Hematopoietic multipotent progenitor cell treated with erythropoietin and hydrocortisone succinate and interleukin-3 and kit ligand, for 17 days (in vitro differentiated cells): ENCODE results near the gene CCDC112.

Experiments
- DNase-seq: peaks from one replicate; pipeline ENCODE4 v3.0.0-alpha.2; 2015; ENCODE audit warnings: low spot score

CCDC112 gene

DNA sequence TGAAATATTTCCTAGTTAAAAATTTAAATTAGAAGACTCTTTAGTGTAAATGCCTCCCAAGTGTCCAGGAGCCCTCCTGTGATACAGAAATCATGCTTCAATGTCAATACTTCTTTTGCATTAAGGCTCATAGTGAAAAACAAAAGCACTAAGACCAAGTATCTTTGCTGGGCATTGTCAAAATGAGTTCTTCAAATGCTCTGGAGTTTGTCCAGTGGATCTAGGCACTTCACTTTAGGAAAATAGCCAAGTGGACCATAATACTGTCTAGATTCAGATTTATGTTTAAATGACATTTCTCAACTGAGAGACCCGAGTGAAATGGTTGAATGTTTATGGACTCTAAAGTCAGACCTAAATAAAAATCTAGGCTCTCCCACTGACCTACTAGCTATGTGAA lies 21.3 kb upstream of the CCDC112 start:
- DNase-seq: no peak

- DNase-seq: no peak
These were observed 20.9 kb upstream of the CCDC112 start for GRCh38 chr5:115317320-115317719.

DNA sequence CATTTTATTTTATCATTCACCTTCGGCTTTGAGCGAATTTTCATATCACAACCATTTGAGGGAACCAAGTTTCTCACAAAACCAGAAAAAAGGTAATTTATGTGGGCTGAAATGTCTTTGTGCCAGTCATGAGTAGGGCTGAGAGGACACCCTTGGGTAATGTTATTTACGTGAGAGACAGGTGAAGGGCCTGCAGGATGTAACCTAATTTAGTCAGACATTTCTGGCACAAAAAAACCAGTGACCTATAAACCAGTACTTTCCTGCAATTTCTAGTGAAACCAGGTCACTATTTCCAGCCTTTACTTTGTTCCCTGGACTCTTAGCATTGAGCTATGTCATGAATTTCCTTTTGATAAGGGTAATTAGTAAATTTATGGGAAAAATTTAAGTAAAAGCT lies 17.2 kb upstream of the CCDC112 start:
- no peak for DNase-seq

- no peak for DNase-seq
These were observed 16.6 kb upstream of the CCDC112 start for GRCh38 chr5:115313052-115313451.

- DNase-seq: peak; percentile 63
These were observed 13.4 kb upstream of the CCDC112 start for GRCh38 chr5:115309751-115310370.

GRCh38 chr5:115308815-115309214 lies 12.4 kb upstream of the CCDC112 start:
- no peak for DNase-seq

DNA sequence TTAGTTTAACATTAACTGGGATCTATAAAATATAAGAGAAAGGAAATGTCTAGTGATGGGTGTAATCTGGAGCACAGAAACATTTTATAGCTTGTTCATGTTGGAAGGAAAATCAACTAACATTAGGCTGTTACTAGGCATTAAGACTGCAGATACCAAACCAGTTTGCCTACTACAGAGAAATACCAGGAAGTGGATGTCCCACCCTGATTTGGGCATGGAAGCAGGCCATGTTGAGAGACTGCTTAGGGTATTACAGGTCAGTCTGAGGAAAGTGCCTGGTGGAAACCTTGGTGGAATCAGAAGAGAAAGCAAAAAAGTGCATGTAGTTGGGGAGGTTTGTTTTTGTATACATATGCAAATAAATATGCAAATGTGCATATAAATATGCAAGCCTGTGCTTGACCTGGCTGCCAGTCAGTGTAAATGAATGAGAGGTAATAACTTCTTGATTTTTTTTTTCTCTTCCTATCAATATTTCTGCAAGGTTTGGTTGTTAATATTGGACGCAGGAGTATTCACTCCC lies 9.6 kb upstream of the CCDC112 start:
- DNase-seq: no peak

DNA sequence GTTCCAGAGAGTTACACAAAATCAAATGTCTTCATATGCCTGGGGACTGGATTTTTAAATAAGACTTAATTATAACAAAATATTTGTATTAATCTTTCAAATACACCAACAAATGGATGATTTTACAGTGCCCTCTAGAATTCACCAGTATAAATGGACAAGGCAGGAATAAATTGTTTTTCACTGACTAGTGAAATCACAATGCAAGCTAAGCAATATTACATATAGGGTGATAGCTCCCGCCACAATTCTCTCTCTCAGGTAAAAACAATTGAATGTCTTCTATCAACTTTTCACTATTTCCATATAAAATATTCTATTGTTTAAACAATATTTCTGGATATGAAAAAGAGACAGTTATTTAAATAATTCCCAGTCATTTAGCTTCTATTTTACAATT lies 8.0 kb upstream of the CCDC112 start:
- DNase-seq: no peak

GRCh38 chr5:115298811-115299210 lies 2.4 kb upstream of the CCDC112 start:
- no peak for DNase-seq

GRCh38 chr5:115297031-115297430 lies 577 bp upstream of the CCDC112 start:
- no peak for DNase-seq

GRCh38 chr5:115295777-115296123 lies 704 bp downstream of the CCDC112 start:
- no peak for DNase-seq

GRCh38 chr5:115291397-115291796 lies 5.1 kb downstream of the CCDC112 start:
- DNase-seq: no peak

DNA sequence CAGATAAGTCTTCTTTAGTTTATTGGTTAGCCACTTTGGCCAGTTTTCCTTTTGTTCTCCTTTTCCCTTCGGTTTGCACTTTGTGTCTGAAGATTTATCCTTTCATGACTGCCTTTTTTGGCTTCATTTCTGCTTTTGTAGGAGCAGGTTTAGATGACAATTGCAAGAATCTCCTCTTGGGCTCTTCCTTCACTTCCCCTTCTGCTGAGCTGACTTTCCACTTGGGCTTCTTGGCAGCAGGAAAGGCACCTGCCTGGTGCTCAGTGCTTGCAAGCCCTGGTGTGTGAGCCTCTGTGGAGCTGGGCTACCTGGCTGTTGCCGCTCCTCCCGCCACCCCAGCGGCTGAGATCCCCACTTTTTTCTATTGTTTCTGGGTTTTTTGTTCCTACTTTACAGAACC lies 7.3 kb downstream of the CCDC112 start:
- DNase-seq: no peak

DNA sequence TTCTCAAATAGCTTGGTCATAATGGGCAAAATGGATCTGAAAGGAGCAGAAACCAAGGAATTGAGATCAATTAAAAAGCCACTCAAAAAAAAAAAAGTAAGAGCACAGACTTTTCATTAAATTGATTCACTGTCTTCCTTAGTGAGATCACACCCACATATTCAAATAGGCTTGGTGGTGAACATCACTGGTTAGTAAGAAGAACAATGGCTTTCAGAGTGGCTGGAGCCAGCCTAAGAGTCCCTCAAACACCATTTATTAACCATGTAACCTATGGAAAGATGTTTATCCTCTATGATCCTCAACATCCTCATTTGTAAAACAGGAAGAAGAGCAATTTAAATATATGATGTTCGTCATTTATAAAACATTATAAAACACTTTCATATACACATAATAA lies 12.4 kb downstream of the CCDC112 start:
- DNase-seq: no peak

- no peak for DNase-seq
These were observed 14.3 kb downstream of the CCDC112 start for GRCh38 chr5:115282131-115282530.

GRCh38 chr5:115274584-115274983 lies 21.9 kb downstream of the CCDC112 start:
- no peak for DNase-seq

DNA sequence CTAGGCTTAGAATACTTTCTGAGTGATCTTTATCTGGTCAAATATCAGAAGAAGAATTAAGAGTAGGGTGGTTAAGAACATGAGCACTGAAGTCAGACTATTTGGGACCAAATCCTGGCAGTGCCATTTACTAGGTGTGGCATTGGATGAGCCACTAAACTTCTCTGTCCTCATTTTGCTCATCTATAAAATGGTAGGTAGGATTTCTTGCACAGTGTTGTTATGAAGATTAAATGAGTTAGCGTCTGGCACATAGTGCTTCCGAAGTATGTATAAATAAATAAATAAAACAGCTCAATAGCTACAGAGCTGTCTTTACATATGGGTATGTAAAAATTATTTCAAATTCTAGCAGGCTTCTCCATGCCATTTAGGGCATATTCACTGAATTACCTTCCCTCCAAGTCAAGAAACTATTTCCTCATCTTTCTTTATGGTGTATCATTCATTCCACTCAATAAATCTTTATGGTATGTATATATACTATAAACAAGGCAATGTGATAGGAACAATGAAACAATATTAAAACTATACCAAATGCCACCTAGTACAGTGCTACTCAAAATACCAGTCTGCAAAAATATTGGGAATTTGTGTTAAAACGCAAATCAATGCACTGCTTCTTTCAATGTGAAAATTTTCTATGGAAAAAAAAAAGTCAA lies 24.0 kb downstream of the CCDC112 start:
- no peak for DNase-seq

DNA sequence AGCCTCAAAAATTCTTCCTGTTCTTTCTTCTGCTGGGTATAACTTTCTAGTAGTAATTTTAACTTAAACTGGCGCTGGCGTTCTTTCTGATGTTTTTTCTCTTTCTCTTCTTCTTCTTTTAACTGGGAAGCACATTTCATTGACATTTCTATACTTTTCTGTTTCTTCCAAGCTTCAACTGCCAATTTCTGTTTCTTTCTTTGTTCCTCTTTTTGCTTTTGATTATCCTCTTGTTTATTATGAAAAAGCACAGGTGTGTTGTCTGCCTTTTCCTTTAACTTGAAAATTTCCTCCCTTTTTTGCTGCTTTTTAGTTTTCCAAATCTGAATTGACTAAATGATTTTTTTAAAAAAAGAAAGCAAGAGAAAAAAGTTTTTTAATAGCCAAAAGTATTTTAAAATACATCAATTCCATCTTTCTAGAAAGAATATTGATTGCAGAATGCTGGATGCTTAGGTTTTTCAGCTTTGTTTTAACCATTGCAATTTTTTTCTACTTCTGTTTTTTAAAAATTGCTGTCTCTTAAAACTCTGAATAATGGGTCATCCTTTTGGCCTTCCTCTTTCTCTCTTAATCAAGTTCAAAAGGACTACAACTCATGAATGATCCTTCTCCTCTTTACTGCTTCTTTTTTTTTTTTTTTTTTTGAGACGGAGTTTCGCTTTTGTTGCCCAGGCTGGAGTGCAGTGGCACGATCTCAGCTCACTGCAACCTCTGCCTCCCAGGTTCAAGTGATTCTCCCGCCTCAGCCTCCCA lies 25.0 kb downstream of the CCDC112 start:
- DNase-seq: no peak

DNA sequence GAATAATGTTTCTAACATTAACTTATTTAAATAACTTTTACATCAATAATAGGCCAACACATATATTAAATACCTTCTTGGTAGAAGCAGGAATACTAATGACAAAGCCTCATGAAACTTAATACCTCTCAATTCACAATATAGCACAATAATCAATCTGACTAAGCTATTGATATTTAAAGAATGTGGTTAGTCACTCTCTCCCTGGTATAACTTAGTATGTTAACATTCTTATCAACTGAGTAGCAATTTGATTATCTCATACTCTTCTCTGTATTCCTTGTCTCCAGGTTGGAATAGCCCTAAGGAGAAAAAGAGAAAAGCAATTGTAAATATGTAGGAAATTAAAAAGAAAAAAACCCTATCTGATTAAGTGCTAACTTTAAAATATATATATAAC lies 28.8 kb downstream of the CCDC112 start:
- DNase-seq: no peak

GRCh38 chr5:115265220-115265619 lies 31.2 kb downstream of the CCDC112 start:
- no peak for DNase-seq

GRCh38 chr5:115264786-115265185 lies 31.7 kb downstream of the CCDC112 start:
- no peak for DNase-seq

- no peak for DNase-seq
These were observed 33.4 kb downstream of the CCDC112 start for GRCh38 chr5:115263078-115263380.

DNA sequence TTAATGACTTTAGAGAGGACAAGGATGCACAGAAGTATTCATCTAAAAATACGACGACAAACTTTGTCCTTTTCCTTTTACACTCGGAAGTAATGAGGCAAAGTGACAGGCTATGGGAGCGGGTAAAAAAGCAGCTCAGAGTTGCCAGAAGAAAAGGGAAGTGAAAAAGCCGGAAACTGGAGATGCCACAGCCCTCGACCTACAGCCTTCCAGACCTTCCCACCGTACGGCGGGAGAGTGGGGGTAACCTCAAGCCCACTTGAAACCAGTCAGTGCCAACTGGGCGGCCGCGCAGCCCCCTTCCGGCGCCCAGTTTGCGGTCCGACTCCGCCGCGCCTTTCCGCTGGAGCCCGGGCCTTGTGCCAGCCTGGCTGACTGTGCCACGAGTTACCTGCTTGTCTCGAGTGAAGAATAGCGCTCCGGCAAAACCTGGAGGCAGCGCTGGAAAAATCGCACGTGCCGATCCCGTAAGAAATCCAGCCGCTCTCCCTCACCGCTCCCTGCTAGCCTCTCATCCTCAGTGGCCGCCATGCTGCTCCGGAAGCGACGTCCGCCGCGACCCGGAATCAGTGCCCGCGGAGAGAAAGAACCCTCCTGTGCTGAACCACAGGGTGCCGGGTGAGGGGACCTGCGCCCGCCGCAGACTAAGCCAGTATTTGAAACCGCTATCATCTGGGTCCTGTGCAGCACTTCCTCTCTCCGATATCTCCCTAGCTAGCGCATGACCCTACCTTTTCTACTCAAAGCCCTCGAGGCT lies 34.0 kb downstream of the CCDC112 start, which contains the start of gene PGGT1B:
PGGT1B (minus strand) TSS at position 557 of the 757 bp plus-strand sequence; CDS start at position 531, 26 bp downstream.
- DNase-seq: peak; percentile 35
